ENCODE results near the gene CACNA1A.

CACNA1A gene

DNA sequence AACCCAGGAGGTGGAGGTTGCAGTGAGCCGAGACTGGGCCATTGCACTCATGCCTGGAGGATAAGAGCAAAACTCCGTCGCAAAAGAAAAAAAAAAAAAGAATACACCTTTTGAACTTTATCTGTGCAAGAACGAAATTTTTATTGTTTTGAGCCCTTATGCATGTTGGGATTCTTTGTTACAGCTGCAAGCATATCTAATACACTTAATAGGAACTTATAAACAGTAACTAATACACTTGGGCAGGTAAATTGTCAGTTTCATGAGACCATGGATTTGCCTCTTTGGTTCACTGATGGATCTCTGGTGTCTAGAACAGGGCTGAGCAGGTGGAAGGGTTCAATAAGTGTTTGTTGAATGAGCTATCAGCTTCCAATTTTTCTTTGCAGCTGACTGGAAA, 108.1 kb downstream of the CACNA1A start:
- Histone ChIP-seq H3K9me3 (ENCODE audit: control insufficient read depth in 1 of 2, low read length in 2 of 2) (peaks cover 0 to 5% of the 10 kb centered on the region in 2 donors), H3K27ac (ENCODE audit: low read length) (no peak overlapping the region), H3K27me3 (ENCODE audit: low read depth, low read length) (no peaks in the 10 kb centered on the region), H3K4me1 (ENCODE audit: control insufficient read depth in 1 of 2, insufficient read depth in 2 of 2, low read length in 2 of 2) (no peaks in the 10 kb centered on the region), H3K4me3 (ENCODE audit: low read depth in 1 of 2, low read length in 2 of 2) (no peak overlapping the region), H3K36me3 (ENCODE audit: control insufficient read depth in 1 of 2, insufficient read depth in 2 of 2, low read length in 2 of 2) (no peaks in the 10 kb centered on the region)

GRCh38 chr19:13396250-13397080, 109.8 kb downstream of the CACNA1A start:
- Histone ChIP-seq H3K27me3 (ENCODE audit: low read depth, low read length) (no peaks in the 10 kb centered on the region), H3K36me3 (ENCODE audit: control insufficient read depth in 1 of 2, insufficient read depth in 2 of 2, low read length in 2 of 2) (no peaks in the 10 kb centered on the region), H3K4me3 (ENCODE audit: low read depth in 1 of 2, low read length in 2 of 2) (no peak overlapping the region), H3K9me3 (ENCODE audit: control insufficient read depth in 1 of 2, low read length in 2 of 2) (no peaks in the 10 kb centered on the region), H3K27ac (ENCODE audit: low read length) (no peak overlapping the region), H3K4me1 (ENCODE audit: control insufficient read depth in 1 of 2, insufficient read depth in 2 of 2, low read length in 2 of 2) (no peaks in the 10 kb centered on the region)

GRCh38 chr19:13382633-13382938, 123.7 kb downstream of the CACNA1A start:
- Histone ChIP-seq H3K27me3 (ENCODE audit: low read depth, low read length) (no peaks in the 10 kb centered on the region), H3K4me3 (ENCODE audit: low read depth in 1 of 2, low read length in 2 of 2) (no peak overlapping the region), H3K27ac (ENCODE audit: low read length) (no peak overlapping the region), H3K36me3 (ENCODE audit: control insufficient read depth in 1 of 2, insufficient read depth in 2 of 2, low read length in 2 of 2) (no peaks in the 10 kb centered on the region), H3K9me3 (ENCODE audit: control insufficient read depth in 1 of 2, low read length in 2 of 2) (peaks cover 0 to 2% of the 10 kb centered on the region in 2 donors), H3K4me1 (ENCODE audit: control insufficient read depth in 1 of 2, insufficient read depth in 2 of 2, low read length in 2 of 2) (no peaks in the 10 kb centered on the region)

GRCh38 chr19:13381827-13382632, 124.2 kb downstream of the CACNA1A start:
- H3K4me1 ChIP-seq (ENCODE audit: control insufficient read depth in 1 of 2, insufficient read depth in 2 of 2, low read length in 2 of 2) = no peaks in the 10 kb centered on the region
- H3K36me3 ChIP-seq (ENCODE audit: control insufficient read depth in 1 of 2, insufficient read depth in 2 of 2, low read length in 2 of 2) = no peaks in the 10 kb centered on the region
- no peak overlapping the region for H3K27ac ChIP-seq (ENCODE audit: low read length)
- H3K27me3 ChIP-seq (ENCODE audit: low read depth, low read length) = no peaks in the 10 kb centered on the region
- H3K9me3 ChIP-seq (ENCODE audit: control insufficient read depth in 1 of 2, low read length in 2 of 2) = peaks cover 0 to 2% of the 10 kb centered on the region in 2 donors
- H3K4me3 ChIP-seq (ENCODE audit: low read depth in 1 of 2, low read length in 2 of 2) = no peak overlapping the region

DNA sequence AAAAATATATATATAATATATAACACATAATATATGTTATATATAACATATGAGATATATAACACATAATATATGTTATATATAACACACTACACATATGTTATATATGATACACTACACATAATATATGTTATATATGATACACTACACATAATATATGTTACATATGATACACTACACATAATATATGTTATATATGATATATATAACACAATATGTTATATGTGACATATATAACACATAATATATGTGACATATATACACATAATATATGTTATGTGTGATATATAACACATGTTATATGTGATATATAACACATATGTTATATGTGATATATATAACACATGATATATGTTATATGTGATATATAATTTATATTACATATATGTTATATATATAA, 129.7 kb downstream of the CACNA1A start:
- peaks cover 3 to 15% of the 10 kb centered on the region in 2 donors for H3K9me3 ChIP-seq (ENCODE audit: control insufficient read depth in 1 of 2, low read length in 2 of 2)
- H3K4me3 ChIP-seq (ENCODE audit: low read depth in 1 of 2, low read length in 2 of 2) = no peak overlapping the region
- H3K4me1 ChIP-seq (ENCODE audit: control insufficient read depth in 1 of 2, insufficient read depth in 2 of 2, low read length in 2 of 2) = no peaks in the 10 kb centered on the region

GRCh38 chr19:13373599-13373998, 132.7 kb downstream of the CACNA1A start:
- no peaks in the 10 kb centered on the region for H3K4me1 ChIP-seq (ENCODE audit: control insufficient read depth in 1 of 2, insufficient read depth in 2 of 2, low read length in 2 of 2)
- no peaks in the 10 kb centered on the region for H3K36me3 ChIP-seq (ENCODE audit: control insufficient read depth in 1 of 2, insufficient read depth in 2 of 2, low read length in 2 of 2)
- H3K27ac ChIP-seq (ENCODE audit: low read length) = no peak overlapping the region
- H3K27me3 ChIP-seq (ENCODE audit: low read depth, low read length) = no peaks in the 10 kb centered on the region
- peaks cover 3 to 15% of the 10 kb centered on the region in 2 donors for H3K9me3 ChIP-seq (ENCODE audit: control insufficient read depth in 1 of 2, low read length in 2 of 2)
- H3K4me3 ChIP-seq (ENCODE audit: low read depth in 1 of 2, low read length in 2 of 2) = no peak overlapping the region

More for the DNA sequence above, 129.7 kb downstream of the CACNA1A start:
- no peak overlapping the region for H3K27ac ChIP-seq (ENCODE audit: low read length)
- no peaks in the 10 kb centered on the region for H3K27me3 ChIP-seq (ENCODE audit: low read depth, low read length)
- H3K36me3 ChIP-seq (ENCODE audit: control insufficient read depth in 1 of 2, insufficient read depth in 2 of 2, low read length in 2 of 2) = no peaks in the 10 kb centered on the region

- Histone ChIP-seq H3K27ac (ENCODE audit: low read length) (no peak overlapping the region), H3K9me3 (ENCODE audit: control insufficient read depth in 1 of 2, low read length in 2 of 2) (peaks cover 3 to 10% of the 10 kb centered on the region in 2 donors), H3K27me3 (ENCODE audit: low read depth, low read length) (no peaks in the 10 kb centered on the region), H3K36me3 (ENCODE audit: control insufficient read depth in 1 of 2, insufficient read depth in 2 of 2, low read length in 2 of 2) (no peaks in the 10 kb centered on the region), H3K4me3 (ENCODE audit: low read depth in 1 of 2, low read length in 2 of 2) (no peak overlapping the region), H3K4me1 (ENCODE audit: control insufficient read depth in 1 of 2, insufficient read depth in 2 of 2, low read length in 2 of 2) (no peaks in the 10 kb centered on the region)
Measured at GRCh38 chr19:13370948-13371347, 135.3 kb downstream of the CACNA1A start.

GRCh38 chr19:13366529-13367143, 139.6 kb downstream of the CACNA1A start:
- Histone ChIP-seq H3K9me3 (ENCODE audit: control insufficient read depth in 1 of 2, low read length in 2 of 2) (no peaks in the 10 kb centered on the region), H3K4me3 (ENCODE audit: low read depth in 1 of 2, low read length in 2 of 2) (no peak overlapping the region), H3K27ac (ENCODE audit: low read length) (no peak overlapping the region), H3K4me1 (ENCODE audit: control insufficient read depth in 1 of 2, insufficient read depth in 2 of 2, low read length in 2 of 2) (no peaks in the 10 kb centered on the region), H3K27me3 (ENCODE audit: low read depth, low read length) (no peaks in the 10 kb centered on the region), H3K36me3 (ENCODE audit: control insufficient read depth in 1 of 2, insufficient read depth in 2 of 2, low read length in 2 of 2) (no peaks in the 10 kb centered on the region)

GRCh38 chr19:13363954-13364353, 142.3 kb downstream of the CACNA1A start:
- Histone ChIP-seq H3K36me3 (ENCODE audit: control insufficient read depth in 1 of 2, insufficient read depth in 2 of 2, low read length in 2 of 2) (no peaks in the 10 kb centered on the region), H3K9me3 (ENCODE audit: control insufficient read depth in 1 of 2, low read length in 2 of 2) (peaks cover 0 to 15% of the 10 kb centered on the region in 2 donors), H3K27me3 (ENCODE audit: low read depth, low read length) (no peaks in the 10 kb centered on the region), H3K4me1 (ENCODE audit: control insufficient read depth in 1 of 2, insufficient read depth in 2 of 2, low read length in 2 of 2) (no peaks in the 10 kb centered on the region), H3K27ac (ENCODE audit: low read length) (no peak overlapping the region), H3K4me3 (ENCODE audit: low read depth in 1 of 2, low read length in 2 of 2) (no peak overlapping the region)

- Histone ChIP-seq H3K27ac (ENCODE audit: low read length) (no peak overlapping the region), H3K4me3 (ENCODE audit: low read depth in 1 of 2, low read length in 2 of 2) (no peak overlapping the region), H3K36me3 (ENCODE audit: control insufficient read depth in 1 of 2, insufficient read depth in 2 of 2, low read length in 2 of 2) (no peaks in the 10 kb centered on the region), H3K27me3 (ENCODE audit: low read depth, low read length) (no peaks in the 10 kb centered on the region), H3K9me3 (ENCODE audit: control insufficient read depth in 1 of 2, low read length in 2 of 2) (peaks cover 0 to 20% of the 10 kb centered on the region in 2 donors), H3K4me1 (ENCODE audit: control insufficient read depth in 1 of 2, insufficient read depth in 2 of 2, low read length in 2 of 2) (no peaks in the 10 kb centered on the region)
Measured at GRCh38 chr19:13363245-13363644, 143.0 kb downstream of the CACNA1A start.

DNA sequence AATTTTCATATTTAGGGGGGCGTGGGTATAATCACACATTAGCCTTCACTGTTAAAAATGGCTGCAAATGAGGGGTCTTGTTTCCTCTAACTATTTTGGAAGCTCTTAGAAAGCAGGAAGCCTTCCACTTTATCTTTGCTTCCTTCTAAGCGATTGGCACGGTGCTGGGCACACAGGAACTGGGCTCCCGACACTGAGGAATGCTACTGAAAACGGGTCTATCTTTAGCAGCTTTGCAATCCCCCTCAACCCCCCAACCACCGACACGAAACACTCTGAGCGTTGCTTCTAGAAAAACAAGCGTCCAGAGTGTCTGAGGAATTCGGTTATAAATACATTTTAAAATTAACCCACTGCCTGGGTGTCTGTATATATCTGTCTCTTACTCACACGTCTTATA, 143.6 kb downstream of the CACNA1A start:
- no peak overlapping the region for H3K4me3 ChIP-seq (ENCODE audit: low read depth in 1 of 2, low read length in 2 of 2)
- no peaks in the 10 kb centered on the region for H3K27me3 ChIP-seq (ENCODE audit: low read depth, low read length)
- no peak overlapping the region for H3K27ac ChIP-seq (ENCODE audit: low read length)
- no peaks in the 10 kb centered on the region for H3K36me3 ChIP-seq (ENCODE audit: control insufficient read depth in 1 of 2, insufficient read depth in 2 of 2, low read length in 2 of 2)
- H3K4me1 ChIP-seq (ENCODE audit: control insufficient read depth in 1 of 2, insufficient read depth in 2 of 2, low read length in 2 of 2) = no peaks in the 10 kb centered on the region
- peaks cover 0 to 20% of the 10 kb centered on the region in 2 donors for H3K9me3 ChIP-seq (ENCODE audit: control insufficient read depth in 1 of 2, low read length in 2 of 2)
